Adrenal gland (tissue), 5 donors: Measurements from ENCODE around the gene LRP1.
"Not testable (repeated sequence)": the region's sequence is repeated elsewhere in the genome, so short reads cannot be mapped to it uniquely, and the experiment has no call there.

Source experiments
- CTCF ChIP-seq, 6 experiments: fragments of 450-650 bp in 4 of 6; fragments of 200-600 bp in 2 of 6; sonication (generic) in 1 of 6; IDR thresholded peaks; 1 replicate in 5 of 6; 2 replicates in 1 of 6; pipeline versions ENCODE4 v1.5.1 to v1.8.0; 2016 to 2021; ENCODE audit warnings: antibody characterized with exemption in 6 of 6, mild to moderate bottlenecking in 2 of 6, moderate library complexity in 1 of 6
- POLR2A ChIP-seq, 2 donors: fragments of 450-650 bp; IDR thresholded peaks; one replicate each; pipeline ENCODE4 v1.6.1; 2017; ENCODE audit warnings: antibody characterized with exemption in 2 of 2, mild to moderate bottlenecking in 2 of 2, moderate library complexity in 1 of 2
- donor health status: DM: no; HTN: no; CAD: no.

GRCh38 chr12:57120718-57121117 lies 7.6 kb upstream of the LRP1 start:
- TF ChIP-seq CTCF, POLR2A (IDR thresholded peaks at IDR 0.05): not testable (repeated sequence)
